ENCODE measurements around the gene LCNL1.

- TF ChIP-seq POLR2A (IDR thresholded peaks at IDR 0.05) (no peak), CTCF (IDR thresholded peaks at IDR 0.05) (no peak)
These were observed 45.4 kb upstream of the LCNL1 start for GRCh38 chr9:136937186-136938001.
